AG09309 (cell line): Measurements from ENCODE around the gene IL13RA1.

Source experiments
- DNase-seq: peaks from one replicate; pipeline ENCODE4 v3.0.0-alpha.2; 2010; ENCODE audit warnings: low read depth
- H3K4me3 ChIP-seq: 2 replicates; pipeline ENCODE4 v1.5.1; 2011; ENCODE audit warnings: mild to moderate bottlenecking, low read depth, low read length, moderate library complexity; ENCODE audit not compliant: control insufficient read depth
- TF ChIP-seq, protein P1 (sequence below): IDR thresholded peaks from 2 replicates; pipeline ENCODE4 v1.5.1; 2011; ENCODE audit warnings: mild to moderate bottlenecking, low read depth, low read length, inconsistent platforms; ENCODE audit not compliant: insufficient read depth, control insufficient read depth; ENCODE audit errors: missing control alignments

Gene IL13RA1

DNA sequence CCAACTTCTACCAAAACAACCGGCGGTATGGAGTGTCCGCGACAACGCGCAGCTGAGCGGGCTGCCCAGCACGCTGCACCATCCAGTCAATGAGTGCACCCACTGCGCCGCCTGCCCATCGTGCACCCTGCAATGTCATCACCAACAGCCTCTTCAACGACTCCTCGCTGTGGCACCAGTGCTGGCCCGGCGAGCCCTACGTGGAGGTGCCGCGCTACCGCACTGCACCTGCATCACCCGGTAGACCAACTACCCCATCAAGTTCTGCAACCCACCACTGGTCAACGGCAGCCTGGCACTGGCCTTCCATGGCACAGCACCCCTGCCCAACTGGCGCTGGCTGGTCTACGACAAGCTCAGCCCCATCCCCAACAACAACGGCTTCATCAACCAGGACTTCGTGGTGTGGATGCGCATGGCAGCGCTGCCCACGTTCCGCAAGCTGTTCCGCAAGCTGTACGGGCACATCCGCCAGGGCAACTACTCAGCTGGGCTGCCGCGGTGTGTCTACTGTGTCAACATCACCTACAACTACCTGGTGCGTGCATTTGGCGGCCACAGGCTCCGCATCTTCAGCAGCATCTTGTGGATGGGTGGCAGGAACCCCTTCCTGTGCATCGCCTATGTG, 42.8 kb downstream of the IL13RA1 start:
- H3K4me3 ChIP-seq: no peak overlapping the region
- no peak for DNase-seq
- TF ChIP-seq, protein P1, sequence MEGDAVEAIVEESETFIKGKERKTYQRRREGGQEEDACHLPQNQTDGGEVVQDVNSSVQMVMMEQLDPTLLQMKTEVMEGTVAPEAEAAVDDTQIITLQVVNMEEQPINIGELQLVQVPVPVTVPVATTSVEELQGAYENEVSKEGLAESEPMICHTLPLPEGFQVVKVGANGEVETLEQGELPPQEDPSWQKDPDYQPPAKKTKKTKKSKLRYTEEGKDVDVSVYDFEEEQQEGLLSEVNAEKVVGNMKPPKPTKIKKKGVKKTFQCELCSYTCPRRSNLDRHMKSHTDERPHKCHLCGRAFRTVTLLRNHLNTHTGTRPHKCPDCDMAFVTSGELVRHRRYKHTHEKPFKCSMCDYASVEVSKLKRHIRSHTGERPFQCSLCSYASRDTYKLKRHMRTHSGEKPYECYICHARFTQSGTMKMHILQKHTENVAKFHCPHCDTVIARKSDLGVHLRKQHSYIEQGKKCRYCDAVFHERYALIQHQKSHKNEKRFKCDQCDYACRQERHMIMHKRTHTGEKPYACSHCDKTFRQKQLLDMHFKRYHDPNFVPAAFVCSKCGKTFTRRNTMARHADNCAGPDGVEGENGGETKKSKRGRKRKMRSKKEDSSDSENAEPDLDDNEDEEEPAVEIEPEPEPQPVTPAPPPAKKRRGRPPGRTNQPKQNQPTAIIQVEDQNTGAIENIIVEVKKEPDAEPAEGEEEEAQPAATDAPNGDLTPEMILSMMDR: no peak

DNA sequence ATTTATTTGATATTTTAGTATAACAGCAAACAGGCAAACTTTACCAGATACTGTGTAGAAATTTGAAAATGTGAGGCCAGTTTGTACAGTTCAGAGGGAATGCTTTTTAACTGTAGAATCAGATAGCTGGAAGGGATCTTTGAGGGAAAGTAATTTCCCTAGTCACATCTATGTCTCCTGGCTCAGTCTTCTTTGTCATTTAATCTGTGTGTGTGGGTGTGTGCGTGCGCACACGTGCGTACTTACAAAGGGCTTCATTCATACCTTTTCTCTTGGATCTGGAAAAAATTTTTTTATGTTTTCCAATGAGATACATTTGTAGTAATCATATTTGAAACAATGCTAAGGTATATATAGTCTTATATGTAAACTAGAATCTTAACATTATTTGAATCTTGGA, 44.6 kb downstream of the IL13RA1 start:
- TF ChIP-seq, protein P1: no peak
- H3K4me3 ChIP-seq: no peak overlapping the region
- no peak for DNase-seq

DNA sequence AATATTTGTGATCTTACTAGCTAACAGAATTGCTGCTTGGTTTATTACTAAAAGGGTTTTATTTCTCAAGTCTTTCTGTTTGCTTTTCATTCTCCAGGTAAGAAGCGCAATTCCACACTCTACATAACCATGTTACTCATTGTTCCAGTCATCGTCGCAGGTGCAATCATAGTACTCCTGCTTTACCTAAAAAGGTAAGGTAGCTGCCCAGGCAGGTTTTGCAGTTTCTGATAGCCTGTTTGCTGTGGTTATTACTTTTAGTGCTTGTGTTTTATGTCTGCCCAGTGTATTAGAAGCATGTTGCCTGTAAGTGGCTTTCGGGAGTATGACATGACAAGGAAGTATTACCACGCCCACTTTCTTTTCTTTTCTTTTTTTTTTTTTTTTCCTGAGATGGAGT, 46.4 kb downstream of the IL13RA1 start:
- no peak for DNase-seq
- H3K4me3 ChIP-seq: no peak overlapping the region
- TF ChIP-seq, protein P1: no peak

DNA sequence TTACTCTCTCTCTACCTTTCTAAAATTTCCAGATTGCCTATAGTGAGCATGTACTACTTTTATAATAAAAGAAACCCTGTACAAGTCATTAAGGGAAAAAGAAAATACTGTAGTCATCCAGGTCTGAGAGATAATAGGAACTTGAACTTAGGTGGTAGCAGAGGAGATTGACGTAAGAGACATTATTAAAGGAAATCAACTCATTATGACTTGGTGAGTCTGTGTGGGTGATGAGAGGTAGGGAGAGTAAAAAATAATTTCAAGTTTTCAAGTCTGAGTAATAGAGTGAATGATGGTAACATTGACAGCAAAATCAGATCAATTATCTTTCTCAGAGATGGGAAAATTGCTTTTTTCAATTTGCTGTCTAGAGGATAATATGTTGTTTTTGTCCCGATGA, 52.2 kb downstream of the IL13RA1 start:
- no peak overlapping the region for H3K4me3 ChIP-seq
- TF ChIP-seq, protein P1: no peak

DNA sequence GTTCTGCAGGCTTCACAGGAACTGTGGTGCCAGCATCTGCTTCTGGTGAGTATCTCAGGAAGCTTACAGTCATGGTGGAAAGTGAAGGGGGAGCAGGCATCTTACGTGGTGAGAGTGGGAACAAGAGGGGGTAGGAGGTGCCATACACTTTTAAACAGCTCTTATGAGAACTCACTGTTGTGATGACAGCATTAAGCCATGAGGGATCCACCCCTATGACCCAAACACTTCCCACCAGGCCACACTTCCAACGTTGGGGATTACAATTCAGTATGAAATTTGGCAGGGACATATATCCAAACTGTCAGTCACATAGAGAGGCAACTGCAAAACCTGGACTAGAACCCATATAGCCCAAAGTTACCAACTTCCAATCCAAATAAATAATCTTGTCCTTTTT, 53.1 kb downstream of the IL13RA1 start:
- TF ChIP-seq, protein P1: no peak
- no peak overlapping the region for H3K4me3 ChIP-seq
- no peak for DNase-seq

More for the DNA sequence above, 52.2 kb downstream of the IL13RA1 start:
- no peak for DNase-seq

DNA sequence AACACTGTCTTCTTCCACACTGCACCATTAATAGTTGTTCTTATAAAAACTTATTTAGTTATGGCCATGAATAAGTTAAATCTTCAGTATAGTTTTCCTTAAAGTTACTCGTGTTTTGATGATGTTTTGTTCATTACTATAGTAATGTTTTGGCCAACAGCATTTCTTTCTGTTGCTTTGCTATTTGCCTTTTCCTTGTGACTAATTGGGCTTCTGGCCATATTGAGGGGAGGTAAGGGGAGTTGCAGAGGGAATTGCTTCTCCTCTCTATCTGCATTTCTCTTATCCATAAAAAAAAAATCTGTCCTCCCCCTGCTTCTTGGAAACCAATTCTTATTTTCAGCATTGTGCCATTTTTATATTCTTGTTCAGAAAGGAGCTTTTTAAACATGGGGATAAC, 53.5 kb downstream of the IL13RA1 start:
- no peak for DNase-seq
- no peak overlapping the region for H3K4me3 ChIP-seq
- TF ChIP-seq, protein P1: no peak
